ENCODE data around the gene RFX3. TPM values are rescaled to one million over a fixed set of nuclear protein-coding genes. Genes with fewer than 3 reads are reported as not detected.
A peak's percentile ranks its signal among the peaks of the same experiment; 100 is the strongest.

RFX3 gene
- total RNA-seq, 2 donors from 2014 or later, result 23.6 to 27.1 TPM

DNA sequence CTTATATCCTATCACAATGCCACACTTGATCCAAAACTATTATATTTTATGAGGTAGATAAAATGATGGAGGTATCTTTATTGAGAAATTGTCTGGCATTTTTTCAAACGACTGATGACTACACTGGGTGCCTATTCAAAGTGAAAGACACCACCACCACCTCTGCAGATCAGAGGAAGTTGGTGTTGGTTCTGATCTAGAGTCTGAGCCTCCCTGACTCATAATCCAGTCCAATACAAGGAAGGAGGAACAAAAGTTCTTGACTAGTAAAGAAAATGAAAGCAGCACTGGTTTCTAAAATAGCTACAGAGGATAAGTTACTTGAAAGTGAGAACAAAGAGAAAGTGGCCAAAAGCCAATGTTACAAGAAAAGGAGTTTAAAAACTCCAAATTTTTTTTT, 139.9 kb downstream of the RFX3 start:
- Mint-ChIP-seq H3K4me1 (peaks cover 12% of the 10 kb centered on the region), H3K27ac (no peak overlapping the region), H3K36me3 (ENCODE audit: low read depth) (peaks cover 8% of the 10 kb centered on the region), H3K4me3 (no peak overlapping the region), H3K27me3 (no peaks in the 10 kb centered on the region)
- DNase-seq (no peak), ATAC-seq (no peak)
- no peaks in the 10 kb centered on the region for H3K9me3 ChIP-seq (ENCODE audit: control insufficient read depth, low read length, poor library complexity, severe bottlenecking)

DNA sequence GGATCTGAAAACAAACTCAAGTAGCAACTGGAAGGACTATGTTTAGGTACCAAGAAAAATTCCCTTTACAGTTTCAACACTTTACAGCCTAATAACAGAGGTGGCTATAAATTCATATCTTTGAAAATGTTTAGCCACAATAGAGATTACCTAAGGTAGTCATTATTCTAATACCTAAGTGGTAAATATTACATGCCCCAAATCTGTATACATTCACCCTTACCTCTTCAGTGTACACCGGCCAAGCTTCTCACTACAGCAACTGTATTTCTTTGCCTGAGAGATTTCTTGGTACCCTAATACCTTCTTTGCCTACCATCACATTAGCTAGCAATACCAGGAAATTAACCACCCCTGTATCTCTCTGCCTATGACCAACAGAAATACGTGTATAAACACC, 154.0 kb downstream of the RFX3 start:
- Mint-ChIP-seq H3K27me3 (no peaks in the 10 kb centered on the region), H3K36me3 (ENCODE audit: low read depth) (peaks cover 2% of the 10 kb centered on the region), H3K27ac (no peak overlapping the region), H3K4me1 (peaks cover 8% of the 10 kb centered on the region), H3K4me3 (no peak overlapping the region)
- H3K9me3 ChIP-seq (ENCODE audit: control insufficient read depth, low read length, poor library complexity, severe bottlenecking), result no peaks in the 10 kb centered on the region
- DNase-seq (no peak), ATAC-seq (no peak)

DNA sequence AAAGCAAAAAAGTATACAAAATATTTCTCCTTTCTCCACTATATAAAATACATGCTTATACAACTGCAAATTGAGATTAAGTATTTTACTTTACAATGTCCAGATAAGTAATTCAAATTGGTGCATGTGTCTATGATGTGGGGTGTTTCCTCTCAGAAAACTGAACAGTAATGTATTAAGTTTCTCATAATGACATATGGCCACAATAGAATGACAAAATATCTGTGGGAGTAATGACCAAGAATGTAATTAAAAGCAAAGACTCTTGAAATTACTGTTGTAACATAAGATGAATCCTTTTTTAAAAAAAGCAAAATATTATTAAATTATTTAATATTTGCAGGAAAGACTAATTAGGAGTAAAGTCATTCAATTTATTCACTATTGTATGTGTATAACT, 155.1 kb downstream of the RFX3 start:
- no peak for DNase-seq
- no peak for ATAC-seq
- Mint-ChIP-seq H3K36me3 (ENCODE audit: low read depth) (peaks cover 2% of the 10 kb centered on the region), H3K27me3 (no peaks in the 10 kb centered on the region), H3K4me1 (peaks cover 12% of the 10 kb centered on the region), H3K4me3 (no peak overlapping the region), H3K27ac (no peak overlapping the region)
- H3K9me3 ChIP-seq (ENCODE audit: control insufficient read depth, low read length, poor library complexity, severe bottlenecking), result no peaks in the 10 kb centered on the region

DNA sequence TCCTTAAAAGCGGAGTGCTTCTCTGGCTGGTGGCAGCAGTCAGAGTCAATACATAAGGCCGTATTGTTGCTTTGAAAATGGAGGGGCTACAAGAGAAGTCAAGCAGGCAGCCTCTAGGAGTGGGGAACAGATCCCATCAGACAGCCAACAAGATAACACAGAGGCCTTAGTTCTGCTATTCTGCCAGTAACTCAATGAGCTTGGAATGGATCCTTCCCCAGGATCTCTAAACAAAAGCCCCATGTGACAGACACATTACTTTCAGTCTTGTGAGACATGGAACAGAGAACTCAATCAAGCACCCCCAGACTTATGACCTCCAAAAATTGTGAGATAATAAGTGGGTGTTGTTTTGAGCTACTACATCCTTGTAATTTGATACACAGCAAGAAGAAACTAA, 158.6 kb downstream of the RFX3 start:
- no peaks in the 10 kb centered on the region for H3K27me3 Mint-ChIP-seq
- ATAC-seq (no peak), DNase-seq (no peak)
- no peak overlapping the region for H3K4me3 Mint-ChIP-seq
- no peaks in the 10 kb centered on the region for H3K36me3 Mint-ChIP-seq (ENCODE audit: low read depth)
- H3K4me1 Mint-ChIP-seq, result peaks cover 16% of the 10 kb centered on the region
- H3K27ac Mint-ChIP-seq, result no peak overlapping the region
- H3K9me3 ChIP-seq (ENCODE audit: control insufficient read depth, low read length, poor library complexity, severe bottlenecking), result no peaks in the 10 kb centered on the region

DNA sequence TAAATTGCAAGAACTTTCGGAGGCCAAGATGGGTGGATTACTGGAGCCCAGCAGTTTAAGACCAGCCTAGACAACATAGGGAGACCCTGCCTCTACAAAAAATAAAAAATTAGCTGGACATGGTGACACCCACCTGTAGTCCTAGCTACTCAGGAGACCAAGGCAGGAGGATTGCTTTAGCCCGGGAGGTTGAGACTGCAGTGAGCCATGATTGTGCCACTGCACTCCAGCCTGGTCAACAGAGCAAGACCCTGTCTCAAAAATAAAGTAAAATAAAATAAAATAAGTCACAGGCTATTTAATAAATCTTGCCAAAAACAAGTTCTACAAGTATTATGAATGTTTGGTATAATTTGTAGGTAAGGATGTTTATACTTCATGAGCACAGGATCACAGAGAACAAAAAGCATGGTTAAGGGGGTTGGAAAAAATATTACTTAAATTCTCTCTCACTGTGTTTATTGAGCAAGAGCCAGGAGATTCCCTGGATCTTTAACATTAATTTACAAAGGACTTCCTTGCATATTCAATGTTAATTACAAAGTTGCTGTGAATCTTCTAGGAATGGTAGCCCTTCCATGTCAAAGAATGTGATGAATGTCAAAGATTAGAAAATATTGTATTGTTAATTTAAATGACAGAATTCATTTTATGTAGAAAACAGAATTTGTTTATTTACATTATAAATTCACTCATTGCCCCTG, 164.0 kb downstream of the RFX3 start:
- Mint-ChIP-seq H3K4me3 (no peak overlapping the region), H3K4me1 (peaks cover 16% of the 10 kb centered on the region), H3K36me3 (ENCODE audit: low read depth) (peaks cover 4% of the 10 kb centered on the region), H3K27me3 (no peaks in the 10 kb centered on the region), H3K27ac (no peak overlapping the region)
- DNase-seq, result no peak
- H3K9me3 ChIP-seq (ENCODE audit: control insufficient read depth, low read length, poor library complexity, severe bottlenecking), result no peaks in the 10 kb centered on the region
- ATAC-seq, result no peak

DNA sequence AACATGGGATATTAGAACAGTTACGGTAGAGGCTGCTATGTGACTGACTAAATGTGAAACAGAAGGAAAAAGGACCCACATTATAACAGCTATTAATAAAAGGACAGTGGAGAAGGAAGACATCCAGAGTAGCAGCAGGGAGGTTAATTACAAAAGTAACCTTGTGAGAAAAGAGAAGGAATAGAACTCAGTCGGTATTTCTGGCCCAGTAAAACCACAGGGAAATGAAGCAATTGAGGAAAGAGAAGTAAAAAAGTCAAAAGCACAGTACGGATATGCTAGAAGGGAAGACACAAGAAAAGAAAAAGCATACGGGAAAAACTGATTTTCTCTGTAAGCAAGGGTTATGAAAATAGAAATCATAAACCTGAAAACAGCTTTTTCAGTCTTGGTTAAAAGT, 164.7 kb downstream of the RFX3 start:
- no peaks in the 10 kb centered on the region for H3K27me3 Mint-ChIP-seq
- H3K27ac Mint-ChIP-seq, result no peak overlapping the region
- peaks cover 12% of the 10 kb centered on the region for H3K4me1 Mint-ChIP-seq
- H3K9me3 ChIP-seq (ENCODE audit: control insufficient read depth, low read length, poor library complexity, severe bottlenecking), result no peaks in the 10 kb centered on the region
- H3K36me3 Mint-ChIP-seq (ENCODE audit: low read depth), result peaks cover 4% of the 10 kb centered on the region
- H3K4me3 Mint-ChIP-seq, result no peak overlapping the region
- ATAC-seq (no peak), DNase-seq (no peak)

DNA sequence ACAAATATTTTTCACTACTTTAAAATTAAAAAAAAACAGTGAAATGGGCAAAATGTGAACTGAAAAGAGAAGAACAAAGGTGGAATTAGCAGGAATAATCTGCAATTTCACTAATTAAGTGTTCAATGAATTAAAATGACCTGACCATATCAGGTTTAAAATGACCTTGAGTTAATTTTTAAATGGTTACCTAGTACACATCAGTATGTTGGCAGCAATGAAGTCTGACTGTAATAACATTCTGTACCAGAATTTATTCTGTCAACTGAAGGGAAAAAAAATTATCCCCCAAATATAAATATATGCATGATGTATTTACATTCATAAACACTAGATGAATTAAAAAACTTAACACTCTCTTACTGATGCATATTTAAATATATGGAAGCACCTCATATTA, 165.6 kb downstream of the RFX3 start:
- no peak overlapping the region for H3K27ac Mint-ChIP-seq
- ATAC-seq (no peak), DNase-seq (no peak)
- no peaks in the 10 kb centered on the region for H3K27me3 Mint-ChIP-seq
- H3K4me1 Mint-ChIP-seq, result peaks cover 10% of the 10 kb centered on the region
- no peaks in the 10 kb centered on the region for H3K9me3 ChIP-seq (ENCODE audit: control insufficient read depth, low read length, poor library complexity, severe bottlenecking)
- H3K36me3 Mint-ChIP-seq (ENCODE audit: low read depth), result peaks cover 4% of the 10 kb centered on the region
- H3K4me3 Mint-ChIP-seq, result no peak overlapping the region

DNA sequence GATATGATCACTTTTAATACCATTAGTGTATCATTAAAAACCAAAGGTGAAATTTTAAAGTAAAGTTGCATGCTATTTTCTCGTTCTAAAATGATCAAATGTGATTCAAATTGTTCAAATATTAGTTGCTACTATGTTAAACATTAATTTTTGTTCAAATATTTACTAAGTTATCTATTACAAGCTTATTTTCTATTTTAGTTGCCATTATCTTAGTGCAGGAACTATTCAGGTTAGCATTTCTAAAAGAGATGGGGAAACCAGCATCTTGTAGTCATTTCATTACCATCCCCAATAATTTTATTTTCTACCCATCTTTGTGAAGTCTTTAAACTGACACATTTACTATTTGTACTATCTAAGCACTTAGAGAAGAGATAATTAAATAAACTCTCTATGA, 166.0 kb downstream of the RFX3 start:
- no peaks in the 10 kb centered on the region for H3K27me3 Mint-ChIP-seq
- no peaks in the 10 kb centered on the region for H3K9me3 ChIP-seq (ENCODE audit: control insufficient read depth, low read length, poor library complexity, severe bottlenecking)
- no peak overlapping the region for H3K4me3 Mint-ChIP-seq
- H3K4me1 Mint-ChIP-seq, result peaks cover 10% of the 10 kb centered on the region
- ATAC-seq (no peak), DNase-seq (no peak)
- H3K36me3 Mint-ChIP-seq (ENCODE audit: low read depth), result peaks cover 4% of the 10 kb centered on the region
- no peak overlapping the region for H3K27ac Mint-ChIP-seq

DNA sequence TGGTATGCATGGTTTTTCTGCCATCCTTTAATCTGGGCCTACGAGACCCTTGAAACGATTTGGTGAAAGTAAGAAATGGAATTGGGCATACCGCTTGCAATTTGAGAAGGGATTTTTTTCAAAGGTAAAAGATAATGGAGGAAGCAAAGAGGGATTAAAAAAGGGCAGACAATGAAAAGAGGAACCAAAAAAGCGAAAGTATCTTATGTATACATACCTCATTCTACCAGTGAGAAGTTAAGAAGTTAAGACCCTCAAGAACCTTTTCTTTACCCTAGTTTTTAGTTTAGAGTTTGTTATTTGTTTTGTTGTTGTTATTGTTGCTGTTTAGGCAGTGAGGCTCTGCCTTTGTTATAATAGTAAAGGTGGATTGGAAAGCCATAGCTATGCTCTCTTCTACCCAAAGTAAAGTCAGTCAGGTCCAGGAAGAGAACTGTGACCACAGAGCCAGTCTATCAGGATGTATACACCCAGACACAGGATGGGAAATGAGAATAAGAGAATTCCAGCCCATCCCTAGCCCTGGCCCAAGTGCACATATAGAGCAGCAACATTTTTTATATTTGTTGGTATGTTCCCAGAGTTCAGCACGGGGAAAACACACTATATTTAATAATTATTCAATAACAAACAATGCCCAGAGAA, 166.6 kb downstream of the RFX3 start:
- Mint-ChIP-seq H3K4me3 (no peak overlapping the region), H3K36me3 (ENCODE audit: low read depth) (peaks cover 4% of the 10 kb centered on the region), H3K27me3 (no peaks in the 10 kb centered on the region), H3K4me1 (peaks cover 9% of the 10 kb centered on the region), H3K27ac (peak overlapping the region; percentile 2)
- DNase-seq (no peak), ATAC-seq (no peak)
- no peaks in the 10 kb centered on the region for H3K9me3 ChIP-seq (ENCODE audit: control insufficient read depth, low read length, poor library complexity, severe bottlenecking)

DNA sequence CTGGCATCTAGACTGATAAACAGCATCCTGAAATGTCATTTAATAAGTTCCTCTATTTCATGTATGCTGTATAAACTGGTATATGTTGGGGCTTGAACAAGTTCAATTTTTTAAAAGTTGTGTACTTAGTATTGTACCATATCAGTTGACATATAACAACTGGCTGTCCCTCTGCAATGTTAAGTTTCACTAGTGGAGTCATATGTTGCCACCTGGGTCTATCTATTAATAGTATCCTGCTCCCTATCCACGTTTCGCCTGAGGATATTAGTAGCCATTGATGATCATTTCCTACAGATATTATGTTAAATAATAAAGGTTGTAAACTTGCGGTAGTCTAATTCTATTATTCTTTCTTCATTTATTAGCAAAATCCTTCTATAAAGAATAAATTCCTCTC, 177.6 kb downstream of the RFX3 start:
- Mint-ChIP-seq H3K27me3 (no peaks in the 10 kb centered on the region), H3K4me3 (no peak overlapping the region), H3K36me3 (ENCODE audit: low read depth) (peaks cover 5% of the 10 kb centered on the region), H3K27ac (no peak overlapping the region), H3K4me1 (peaks cover 10% of the 10 kb centered on the region)
- ATAC-seq (no peak), DNase-seq (no peak)
- no peaks in the 10 kb centered on the region for H3K9me3 ChIP-seq (ENCODE audit: control insufficient read depth, low read length, poor library complexity, severe bottlenecking)

DNA sequence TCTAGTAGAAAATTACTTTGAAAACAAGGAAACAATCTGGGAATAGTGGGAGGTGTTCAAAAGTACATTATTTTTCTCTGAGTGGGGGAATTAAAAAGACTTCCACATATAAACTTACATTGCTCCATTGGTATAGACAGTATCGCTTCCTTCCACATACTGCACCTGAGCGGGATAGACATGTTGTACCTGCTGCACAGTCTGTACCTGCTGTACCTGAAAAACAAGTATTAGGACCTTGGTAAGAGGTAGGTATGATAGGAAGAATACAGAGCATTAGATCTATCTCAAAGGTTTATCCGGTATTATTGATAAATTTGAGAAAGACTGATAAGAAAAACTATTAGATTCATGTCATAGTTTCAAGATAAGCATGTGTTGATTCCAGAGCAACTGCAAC, 179.3 kb downstream of the RFX3 start:
- peaks cover 5% of the 10 kb centered on the region for H3K36me3 Mint-ChIP-seq (ENCODE audit: low read depth)
- H3K4me1 Mint-ChIP-seq, result peaks cover 10% of the 10 kb centered on the region
- no peak for ATAC-seq

DNA sequence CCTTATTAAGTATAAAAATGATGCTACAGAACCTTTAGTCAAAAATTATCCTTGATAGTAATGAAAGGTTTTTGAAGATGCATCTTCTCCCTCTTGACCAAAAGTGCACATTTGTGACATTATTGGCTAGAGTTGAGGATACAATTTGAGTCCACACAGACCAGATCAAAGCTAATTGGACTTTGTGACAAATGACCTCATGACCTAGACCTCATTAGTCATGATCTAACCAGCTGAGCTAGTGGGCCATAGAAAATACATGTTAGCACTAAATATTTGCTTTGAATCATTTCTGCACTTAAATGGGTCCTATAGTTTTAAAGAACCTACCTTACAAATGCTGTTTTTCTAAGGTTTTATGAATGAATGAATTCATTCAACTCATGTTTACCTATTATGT, 182.1 kb downstream of the RFX3 start:
- Mint-ChIP-seq H3K4me3 (no peak overlapping the region), H3K27me3 (no peaks in the 10 kb centered on the region), H3K36me3 (ENCODE audit: low read depth) (peaks cover 5% of the 10 kb centered on the region), H3K4me1 (peaks cover 8% of the 10 kb centered on the region), H3K27ac (no peak overlapping the region)
- H3K9me3 ChIP-seq (ENCODE audit: control insufficient read depth, low read length, poor library complexity, severe bottlenecking), result no peaks in the 10 kb centered on the region
- DNase-seq, result no peak
- no peak for ATAC-seq

More for the DNA sequence above, 179.3 kb downstream of the RFX3 start:
- no peaks in the 10 kb centered on the region for H3K9me3 ChIP-seq (ENCODE audit: control insufficient read depth, low read length, poor library complexity, severe bottlenecking)
- DNase-seq, result no peak
- no peak overlapping the region for H3K4me3 Mint-ChIP-seq
- no peak overlapping the region for H3K27ac Mint-ChIP-seq
- H3K27me3 Mint-ChIP-seq, result no peaks in the 10 kb centered on the region

DNA sequence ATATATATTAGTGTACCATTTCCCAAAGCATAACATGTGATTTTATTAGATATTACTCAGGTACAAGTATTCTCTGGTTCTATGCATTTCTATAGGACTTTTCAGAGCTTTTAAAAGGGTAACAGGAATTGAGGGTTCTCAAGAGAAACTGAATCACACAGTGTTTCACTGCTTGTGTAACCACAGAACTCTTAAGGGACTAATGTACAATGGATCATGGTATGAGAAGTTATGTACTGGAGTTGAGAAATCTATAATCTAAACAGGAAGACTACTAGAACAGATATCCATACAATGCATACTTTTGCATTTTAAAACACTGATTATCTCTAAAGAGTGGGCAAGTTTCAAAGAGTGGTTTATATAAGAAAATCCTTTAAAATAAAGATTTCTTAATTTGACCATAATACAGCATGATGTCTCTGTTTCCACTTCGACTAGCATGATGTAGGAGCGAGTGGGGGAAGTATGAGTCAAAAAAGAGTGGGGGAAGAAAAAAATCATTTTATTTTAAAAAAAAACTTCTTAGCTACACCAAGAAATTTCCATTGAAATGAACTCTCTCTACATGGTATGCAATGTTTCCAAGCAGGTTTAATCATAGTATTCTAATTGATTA, 183.5 kb downstream of the RFX3 start:
- DNase-seq (no peak), ATAC-seq (no peak)
- no peaks in the 10 kb centered on the region for H3K27me3 Mint-ChIP-seq
- H3K27ac Mint-ChIP-seq, result no peak overlapping the region
- no peaks in the 10 kb centered on the region for H3K9me3 ChIP-seq (ENCODE audit: control insufficient read depth, low read length, poor library complexity, severe bottlenecking)
- peaks cover 5% of the 10 kb centered on the region for H3K36me3 Mint-ChIP-seq (ENCODE audit: low read depth)
- peaks cover 5% of the 10 kb centered on the region for H3K4me1 Mint-ChIP-seq
- no peak overlapping the region for H3K4me3 Mint-ChIP-seq
